B cell (primary cell): ENCODE data around the gene AXIN1. TPM values are rescaled to one million over a fixed set of nuclear protein-coding genes. Genes with fewer than 3 reads are reported as not detected.
"Not testable (repeated sequence)": the region's sequence is repeated elsewhere in the genome, so short reads cannot be mapped to it uniquely, and the experiment has no call there.

Experiments used
- ATAC-seq: fragments of 200-7000 bp; cut with Tn5 transposase; one replicate; pipeline ENCODE4 v1.10.0; 2021; ENCODE audit warnings: low read depth, mild to moderate bottlenecking, moderate number of reproducible peaks, moderate library complexity
- CTCF ChIA-PET: fragments of 350-600 bp; sonication (Branson Sonifier 250); formaldehyde crosslinking; loops from one replicate; lab custom pipeline; 2021; ENCODE audit warnings: antibody characterized with exemption, inconsistent platforms; lab: Charles Lee
- POLR2A ChIA-PET: fragments of 350-600 bp; sonication (Branson Sonifier 250); formaldehyde crosslinking; loops from one replicate; lab custom pipeline; 2021; ENCODE audit warnings: antibody characterized with exemption; lab: Charles Lee
- DNase-seq: peaks from one replicate; pipeline ENCODE4 v3.0.0; 2013
- H2AFZ ChIP-seq: 2 replicates; pipeline ENCODE4 v1.6.1; 2012; ENCODE audit warnings: mild to moderate bottlenecking, low read depth, low read length; ENCODE audit not compliant: insufficient read depth, poor library complexity, severe bottlenecking
- H3K27ac ChIP-seq, 2 donors: 1 replicate in 1 of 2; 2 replicates in 1 of 2; pipeline ENCODE4 v1.5.1; 2012 to 2013; ENCODE audit warnings: low read length in 2 of 2, mild to moderate bottlenecking in 2 of 2, moderate library complexity in 1 of 2
- H3K27me3 ChIP-seq, 4 experiments: fragments of 200-600 bp in 1 of 4; sonication (generic) in 1 of 4; replicated peaks in 1 of 4; 1 replicate in 2 of 4; 2 replicates in 2 of 4; pipeline versions ENCODE4 v1.6.1 to v1.7.0; 2013 to 2016; ENCODE audit warnings: low read length in 3 of 4, mild to moderate bottlenecking in 2 of 4, mixed read lengths in 1 of 4, moderate library complexity in 1 of 4; ENCODE audit not compliant: insufficient read depth in 4 of 4, control insufficient read depth in 3 of 4; ENCODE audit errors: control extremely low read depth in 1 of 4
- H3K36me3 ChIP-seq, 2 experiments: replicated peaks in 1 of 2; 1 replicate in 1 of 2; 2 replicates in 1 of 2; pipeline versions ENCODE4 v1.6.1 to v1.7.1; 2013; ENCODE audit warnings: low read length in 1 of 2; ENCODE audit not compliant: insufficient read depth in 2 of 2, control insufficient read depth in 1 of 2; ENCODE audit errors: control extremely low read depth in 1 of 2, extremely low read depth in 1 of 2
- H3K4me1 ChIP-seq, 2 donors: fragments of 200-600 bp in 1 of 2; sonication (generic) in 1 of 2; 1 replicate in 1 of 2; 2 replicates in 1 of 2; pipeline versions ENCODE4 v1.5.1 to v1.6.1; 2013 to 2017; ENCODE audit warnings: low read length in 2 of 2; ENCODE audit not compliant: control insufficient read depth in 2 of 2, insufficient read depth in 2 of 2
- H3K4me2 ChIP-seq: replicated peaks from 2 replicates; pipeline ENCODE3; 2012; ENCODE audit warnings: mild to moderate bottlenecking, low read depth, low read length; ENCODE audit not compliant: poor library complexity, severe bottlenecking
- H3K4me3 ChIP-seq, 5 experiments: fragments of 200-600 bp in 1 of 5; sonication (generic) in 1 of 5; 1 replicate in 3 of 5; 2 replicates in 2 of 5; pipeline versions ENCODE4 v1.5.1 to v1.7.0; 2011 to 2016; ENCODE audit warnings: low read length in 4 of 5, mild to moderate bottlenecking in 4 of 5, low read depth in 2 of 5, control low read depth in 1 of 5, moderate library complexity in 1 of 5; ENCODE audit not compliant: insufficient read depth in 1 of 5; ENCODE audit errors: control extremely low read depth in 1 of 5, extremely low read depth in 1 of 5
- H3K79me2 ChIP-seq: fragments of 200-600 bp; sonication (generic); one replicate; pipeline ENCODE4 v1.6.0; 2016; ENCODE audit warnings: low read length; ENCODE audit not compliant: control insufficient read depth, insufficient read depth
- H3K9ac ChIP-seq: fragments of 200-600 bp; sonication (generic); 2 replicates; pipeline ENCODE4 v1.6.1; 2017; ENCODE audit warnings: mild to moderate bottlenecking, low read length, moderate library complexity
- H3K9me3 ChIP-seq, 3 donors: one replicate each; pipeline versions ENCODE4 v1.6.1 to v1.7.1; 2013; ENCODE audit warnings: low read length in 2 of 3; ENCODE audit not compliant: control insufficient read depth in 2 of 3, insufficient read depth in 1 of 3; ENCODE audit errors: control extremely low read depth in 1 of 3
- H4K20me1 ChIP-seq: 2 replicates; pipeline ENCODE4 v1.6.0; 2012; ENCODE audit warnings: mild to moderate bottlenecking, low read length; ENCODE audit not compliant: insufficient read depth, control insufficient read depth, poor library complexity, severe bottlenecking
- H3K27ac Mint-ChIP-seq: one replicate; pipeline ENCODE4 v1.8.0; 2021; ENCODE audit warnings: mixed read lengths
- H3K27me3 Mint-ChIP-seq: one replicate; pipeline ENCODE4 v1.8.0; 2021; ENCODE audit warnings: mixed read lengths
- H3K4me1 Mint-ChIP-seq: one replicate; pipeline ENCODE4 v1.8.0; 2021; ENCODE audit warnings: mixed read lengths
- H3K4me3 Mint-ChIP-seq: one replicate; pipeline ENCODE4 v1.8.0; 2021; ENCODE audit warnings: mixed read lengths
- H3K9me3 Mint-ChIP-seq: one replicate; pipeline ENCODE4 v1.8.0; 2022; ENCODE audit warnings: mixed read lengths; ENCODE audit not compliant: insufficient read depth
- CTCF ChIP-seq: fragments of 200-600 bp; IDR thresholded peaks from one replicate; pipeline ENCODE4 v1.8.0; 2022; ENCODE audit warnings: antibody characterized with exemption, mild to moderate bottlenecking
- EZH2 ChIP-seq: IDR thresholded peaks from 2 replicates; pipeline ENCODE4 v1.6.1; 2012; ENCODE audit warnings: borderline replicate concordance, low read depth, mild to moderate bottlenecking, moderate library complexity, low read length; ENCODE audit not compliant: insufficient read depth, poor library complexity, severe bottlenecking
- WGBS: methylation state at CpG from one replicate; pipeline ENCODE4 v1.1.5; 2013; ENCODE audit warnings: missing lambda C conversion rate; ENCODE audit not compliant: insufficient coverage; 5-methylcytosine and 5-hydroxymethylcytosine counted together
- intact Hi-C: fragments of 100-400 bp; cut with micrococcal nuclease; formaldehyde crosslinking; loops from one replicate; pipeline ENCODE4 v1.10.0; 2022
- polyA plus RNA-seq: library from polyadenylated mRNA; depleted of rRNA; stranded (reverse); fragments of >200 nt; gene quantifications from 2 replicates; pipeline ENCODE4 v1.2.3, GENCODE V29; 2012
- total RNA-seq, 2 donors: library from RNA; stranded (reverse); fragments of 120-200 nt in 1 of 2; gene quantifications; 1 replicate in 1 of 2; 2 replicates in 1 of 2; pipeline versions ENCODE4 v1.2.3 to v1.2.4, GENCODE V29; 2013 to 2022

Gene AXIN1
- total and polyA plus RNA-seq, 2 donors (not counting 1 experiment from before 2014, with no cell fraction given): 39.0 to 40.8 TPM

- H2AFZ ChIP-seq, H3K9me3 ChIP-seq, H3K27me3 ChIP-seq, POLR2A ChIA-PET, H3K27ac ChIP-seq, H3K4me3 Mint-ChIP-seq, H3K9me3 Mint-ChIP-seq, H3K9ac ChIP-seq, H3K4me3 ChIP-seq, ATAC-seq, intact Hi-C loops, H3K27ac Mint-ChIP-seq, H3K27me3 Mint-ChIP-seq, H3K4me2 ChIP-seq: not testable (repeated sequence)
- WGBS: 98% methylated on average over 41 of the region's 47 CpGs
- DNase-seq: peak; percentile 4
- H3K4me1 Mint-ChIP-seq: peaks cover 35% of the 10 kb centered on the region
- CTCF ChIA-PET: interaction anchor here (1.2 kb wide), 1 partner anchor 10 kb away, joined by 3 read pairs; no protein-coding TSS in a partner anchor
- peaks cover 95% of the 10 kb centered on the region for H3K79me2 ChIP-seq
- peaks cover 82% of the 10 kb centered on the region for H4K20me1 ChIP-seq
- peaks cover 12 to 32% of the 10 kb centered on the region in 2 donors for H3K4me1 ChIP-seq
- H3K36me3 ChIP-seq: peaks cover 4 to 26% of the 10 kb centered on the region in 2 experiments
Observed at GRCh38 chr16:341095-341973, 11.2 kb downstream of the AXIN1 start.

- Histone ChIP-seq H3K27ac (peak overlapping the region in 1 of 2 donors; percentile 20), H2AFZ (no peak overlapping the region), H3K9me3 (peaks cover 0 to 3% (median 0%) of the 10 kb centered on the region in 3 donors), H3K4me3 (no peak overlapping the region), H3K36me3 (peaks cover 3 to 18% of the 10 kb centered on the region in 2 experiments), H3K4me1 (peaks cover 15 to 36% of the 10 kb centered on the region in 2 donors), H4K20me1 (peaks cover 81% of the 10 kb centered on the region), H3K9ac (no peak overlapping the region), H3K79me2 (peaks cover 95% of the 10 kb centered on the region), H3K27me3 (no peaks in the 10 kb centered on the region), H3K4me2 (peak overlapping the region; percentile 71)
- Mint-ChIP-seq H3K4me1 (peaks cover 43% of the 10 kb centered on the region), H3K27ac (no peak overlapping the region), H3K27me3 (no peaks in the 10 kb centered on the region), H3K4me3 (no peak overlapping the region), H3K9me3 (no peaks in the 10 kb centered on the region)
- ATAC-seq: no peak
- intact Hi-C loops: no loop called here
- ChIA-PET CTCF (no interaction called here), POLR2A (no interaction called here)
- peak; percentile 4 for DNase-seq
- TF ChIP-seq EZH2 (no peak), CTCF (no peak)
- 94% methylated on average over 21 of the region's 23 CpGs for WGBS
Observed at GRCh38 chr16:340370-341091, 12.0 kb downstream of the AXIN1 start.
